A549 treated with RU486 at 1 μM for 4 hours (cell line): ENCODE measurements around the gene INSM2. TPM values are rescaled to one million over a fixed set of nuclear protein-coding genes. Genes with fewer than 3 reads are reported as not detected.

ENCODE experiments used
- total RNA-seq: library from RNA; stranded (reverse); fragments of 200-300 nt; extraction: Qiagen RNA extraction; gene quantifications from 5 replicates; pipeline ENCODE4 v1.2.3, GENCODE V29; 2022; ENCODE audit warnings: low read depth

INSM2 gene
- total RNA-seq = 0.05 to 0.08 TPM in 2 of 5 replicates, not detected in the others

DNA sequence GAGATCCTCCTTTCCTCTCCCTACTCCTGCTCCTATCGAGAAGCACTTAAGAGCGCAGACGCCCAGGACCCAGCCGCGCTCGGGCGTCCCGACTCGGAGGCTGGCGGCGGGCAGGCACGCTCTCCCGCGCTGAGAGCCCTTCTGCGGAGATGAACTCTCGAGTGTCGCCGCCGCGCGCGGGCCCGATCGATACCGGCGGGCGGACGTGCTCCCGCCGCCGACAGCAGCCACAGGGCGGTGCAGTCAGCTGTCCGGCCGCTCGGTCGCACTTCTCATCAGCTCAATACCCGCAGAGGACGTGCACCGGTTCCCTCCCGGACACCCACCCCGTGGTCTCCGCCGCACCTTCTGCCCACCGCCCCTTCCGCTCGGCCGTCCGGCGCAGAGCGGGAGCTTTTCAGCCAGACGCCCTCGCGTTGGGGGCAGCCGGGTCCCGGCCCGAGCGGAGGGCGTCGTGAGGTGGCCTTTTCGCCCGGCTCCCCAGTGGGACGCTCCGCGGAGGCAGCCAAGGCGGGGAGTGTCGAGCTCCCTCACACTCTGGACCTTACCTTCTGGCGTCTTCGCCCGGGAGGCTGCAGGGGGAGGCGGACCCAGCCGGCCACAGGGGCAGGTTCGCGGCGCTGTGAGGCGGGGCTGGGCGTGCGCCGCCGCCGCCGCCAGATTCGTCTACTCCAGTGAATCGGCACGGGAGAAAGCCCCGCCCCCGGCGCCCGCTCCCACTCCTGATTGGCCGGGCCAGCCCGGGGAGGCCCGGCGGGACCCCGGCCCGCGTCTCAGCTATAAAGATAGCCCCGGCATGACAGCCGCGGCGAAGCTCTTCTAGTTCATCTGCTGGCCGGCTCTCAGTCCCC lies at the start of gene INSM2:
INSM2 (plus strand) TSS at position 808 of the 851 bp plus-strand sequence. CDS start 89 bp downstream, outside the sequence.

Other genes with a start within 250 kb of the INSM2 start
- 246 to 299 TPM (median 253 TPM) in 5 replicates for gene PSMA6, start 241.8 kb upstream of the INSM2 start, total RNA-seq
- gene NFKBIA, start 129.4 kb upstream of the INSM2 start, total RNA-seq = 82.7 to 122 TPM (median 107 TPM) in 5 replicates